ENCODE results near the gene FAN1. TPM values are rescaled to one million over a fixed set of nuclear protein-coding genes. Genes with fewer than 3 reads are reported as not detected.

FAN1 gene
- total and polyA plus RNA-seq, 2 donors (not counting 1 experiment from before 2014, with no cell fraction given) = 10.6 to 21.3 TPM

GRCh38 chr15:30990446-30991254 is 86.9 kb downstream of the FAN1 start:
- ChIA-PET POLR2A (interaction anchor here (0.6 to 2.0 kb wide), 2 partner anchors 13 to 325 kb away, joined by 3 to 15 read pairs; no protein-coding TSS in a partner anchor), CTCF (interaction anchor here (1.0 to 1.7 kb wide), 5 partner anchors 13 to 138 kb away, joined by 3 to 12 read pairs (median 4); no protein-coding TSS in a partner anchor)
- no peaks in the 10 kb centered on the region for H3K27me3 Mint-ChIP-seq
- Histone ChIP-seq H4K20me1 (ENCODE audit: control insufficient read depth, insufficient read depth, low read length, poor library complexity, severe bottlenecking) (peaks cover 36% of the 10 kb centered on the region), H3K9me3 (ENCODE audit: control extremely low read depth in 1 of 3, control insufficient read depth in 2 of 3, insufficient read depth in 1 of 3, low read length in 2 of 3) (no peaks in the 10 kb centered on the region), H3K4me1 (ENCODE audit: control insufficient read depth in 2 of 2, insufficient read depth in 2 of 2, low read length in 2 of 2) (peaks cover 27 to 37% of the 10 kb centered on the region in 2 donors), H3K27me3 (replicated peaks in 1 of 4; ENCODE audit: control extremely low read depth in 1 of 4, control insufficient read depth in 3 of 4, insufficient read depth in 4 of 4, low read length in 3 of 4) (no peaks in the 10 kb centered on the region), H3K36me3 (replicated peaks in 1 of 2; ENCODE audit: control extremely low read depth in 1 of 2, control insufficient read depth in 1 of 2, extremely low read depth in 1 of 2, insufficient read depth in 2 of 2, low read length in 1 of 2) (peaks cover 7 to 24% of the 10 kb centered on the region in 2 experiments), H3K79me2 (ENCODE audit: control insufficient read depth, insufficient read depth, low read length) (peaks cover 56% of the 10 kb centered on the region), H3K27ac (ENCODE audit: low read length in 2 of 2) (peak overlapping the region; percentile 78 to 94), H3K4me3 (ENCODE audit: control extremely low read depth in 1 of 5, extremely low read depth in 1 of 5, insufficient read depth in 1 of 5, low read depth in 2 of 5, low read length in 4 of 5) (peak overlapping the region; percentile 77 to 96 (median 85)), H3K9ac (ENCODE audit: low read length) (peak overlapping the region; percentile 84), H3K4me2 (replicated peaks; ENCODE audit: low read depth, low read length, poor library complexity, severe bottlenecking) (peak overlapping the region; percentile 93), H2AFZ (ENCODE audit: insufficient read depth, low read depth, low read length, poor library complexity, severe bottlenecking) (peak overlapping the region; percentile 94)
- H3K4me3 Mint-ChIP-seq = peak overlapping the region; percentile 95
- WGBS (ENCODE audit: insufficient coverage) = under 1% methylated on average over 15 of the region's 24 CpGs
- H3K27ac Mint-ChIP-seq = peak overlapping the region; percentile 97
- no peak for TF ChIP-seq CTCF (IDR thresholded peaks at IDR 0.05)
- no peak for TF ChIP-seq EZH2 (IDR thresholded peaks at IDR 0.05; ENCODE audit: borderline replicate concordance, insufficient read depth, low read depth, low read length, poor library complexity, severe bottlenecking)
- no peaks in the 10 kb centered on the region for H3K9me3 Mint-ChIP-seq (ENCODE audit: insufficient read depth)
- ATAC-seq (ENCODE audit: low read depth) (no peak), DNase-seq (peak; percentile 49)
- intact Hi-C loops (cut with micrococcal nuclease) = loop anchor here (1.0 to 5.0 kb wide), 7 partner anchors 14 to 447 kb away; no protein-coding TSS in a partner anchor
- H3K4me1 Mint-ChIP-seq = peaks cover 37% of the 10 kb centered on the region

Measured in B cell (primary cell).